Measurements from ENCODE around the gene NTMT2.

The NTMT2 gene

GRCh38 chr1:170213596-170213995 lies 67.8 kb downstream of the NTMT2 start:
- no peak for DNase-seq

- DNase-seq, result no peak
Measured at GRCh38 chr1:170214117-170215032, 68.6 kb downstream of the NTMT2 start.

DNA sequence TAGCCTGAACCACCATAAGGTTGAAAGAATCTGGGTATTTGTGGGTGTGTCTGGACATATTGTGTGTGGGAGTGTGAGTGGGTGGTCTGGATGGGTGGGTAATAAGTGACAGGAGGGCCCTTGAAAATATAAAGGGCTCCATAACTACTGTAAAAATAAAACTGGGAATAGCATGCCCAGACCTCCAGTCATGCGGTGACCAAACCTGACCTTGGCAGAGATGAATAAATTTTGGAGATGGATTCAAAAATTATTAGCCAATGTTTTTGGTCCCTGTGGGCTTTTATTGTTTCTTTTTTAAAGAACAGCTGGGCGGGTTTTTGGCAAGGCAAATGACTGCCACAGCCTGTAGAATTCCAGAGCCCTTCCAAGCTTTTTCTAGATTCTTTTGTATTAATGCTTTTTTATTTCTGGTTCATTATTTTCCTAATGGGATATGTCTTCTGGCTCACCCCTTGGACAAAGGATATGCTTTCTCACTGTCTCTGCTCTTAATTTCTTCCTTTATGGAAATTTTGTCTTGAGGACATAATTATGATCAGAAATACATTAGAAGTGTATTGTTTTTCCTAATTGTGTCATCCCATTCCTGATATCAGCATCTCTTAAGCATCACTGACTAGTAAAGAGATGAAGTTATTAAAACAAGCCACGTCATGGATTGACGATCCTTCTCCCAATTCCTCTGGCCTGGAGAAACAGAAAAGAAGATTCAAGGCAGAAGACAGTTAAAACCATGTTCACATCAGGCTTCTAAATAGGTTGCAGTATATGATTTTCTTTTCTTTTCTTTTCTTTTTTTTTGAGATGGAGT lies 69.5 kb downstream of the NTMT2 start:
- no peak for DNase-seq

- DNase-seq, result no peak
Measured at GRCh38 chr1:170217517-170218256, 71.9 kb downstream of the NTMT2 start.

DNA sequence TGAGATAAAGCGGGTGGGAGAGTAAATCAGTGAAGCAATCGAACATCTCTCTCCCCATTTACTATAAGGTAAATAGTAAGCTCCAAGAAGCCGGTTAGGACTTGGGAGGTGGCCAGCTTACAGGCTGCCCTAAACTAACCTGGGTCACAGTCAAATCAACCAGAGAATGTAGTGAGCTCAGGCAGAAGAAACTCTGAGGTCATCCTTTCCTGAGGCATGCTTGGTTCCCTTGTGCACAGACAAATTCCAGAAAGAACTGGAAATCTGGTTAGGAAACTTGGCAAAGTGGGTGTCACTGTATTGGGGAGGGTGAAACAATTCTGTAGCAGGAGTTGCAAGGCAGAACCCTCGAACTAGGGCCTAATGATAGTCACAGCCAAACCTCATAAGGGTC lies 72.5 kb downstream of the NTMT2 start:
- no peak for DNase-seq

All from activated effector memory CD4-positive, alpha-beta T cell treated with Interleukin-2 at 50 U/mL for 16 hours (primary cell).